GM10266 (cell line): ENCODE measurements around the gene PRKCE.
"Not testable (repeated sequence)": the region's sequence is repeated elsewhere in the genome, so short reads cannot be mapped to it uniquely, and the experiment has no call there.

ENCODE experiments used
- DNase-seq: peaks from one replicate; pipeline ENCODE4 v3.0.0; 2012; ENCODE audit errors: extremely low spot score
- TF ChIP-seq, protein P1 (sequence below): IDR thresholded peaks from 2 replicates; pipeline ENCODE4 v1.5.1; 2012; ENCODE audit warnings: mild to moderate bottlenecking, low read depth; ENCODE audit not compliant: control insufficient read depth, insufficient read depth; ENCODE audit errors: missing control alignments

The PRKCE gene

DNA sequence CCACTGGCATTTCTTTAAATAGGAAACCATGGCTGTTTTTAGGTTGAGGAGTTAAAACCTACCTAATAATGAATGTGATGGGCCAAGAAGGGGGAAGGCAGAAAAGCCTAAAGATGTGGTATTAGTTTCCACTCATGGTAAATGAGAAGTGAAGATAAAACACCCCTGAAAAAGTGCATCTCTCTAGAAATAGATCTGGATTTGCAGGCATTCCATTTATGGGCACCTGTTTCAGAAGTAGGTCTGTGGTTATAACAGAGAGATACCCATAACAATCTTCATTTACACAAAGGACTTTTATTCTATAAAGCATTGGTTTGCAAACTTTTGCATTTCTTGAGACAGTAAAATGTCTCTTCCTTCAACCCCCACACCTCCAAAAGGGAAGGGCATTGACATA is 62.1 kb downstream of the PRKCE start:
- TF ChIP-seq, protein P1, sequence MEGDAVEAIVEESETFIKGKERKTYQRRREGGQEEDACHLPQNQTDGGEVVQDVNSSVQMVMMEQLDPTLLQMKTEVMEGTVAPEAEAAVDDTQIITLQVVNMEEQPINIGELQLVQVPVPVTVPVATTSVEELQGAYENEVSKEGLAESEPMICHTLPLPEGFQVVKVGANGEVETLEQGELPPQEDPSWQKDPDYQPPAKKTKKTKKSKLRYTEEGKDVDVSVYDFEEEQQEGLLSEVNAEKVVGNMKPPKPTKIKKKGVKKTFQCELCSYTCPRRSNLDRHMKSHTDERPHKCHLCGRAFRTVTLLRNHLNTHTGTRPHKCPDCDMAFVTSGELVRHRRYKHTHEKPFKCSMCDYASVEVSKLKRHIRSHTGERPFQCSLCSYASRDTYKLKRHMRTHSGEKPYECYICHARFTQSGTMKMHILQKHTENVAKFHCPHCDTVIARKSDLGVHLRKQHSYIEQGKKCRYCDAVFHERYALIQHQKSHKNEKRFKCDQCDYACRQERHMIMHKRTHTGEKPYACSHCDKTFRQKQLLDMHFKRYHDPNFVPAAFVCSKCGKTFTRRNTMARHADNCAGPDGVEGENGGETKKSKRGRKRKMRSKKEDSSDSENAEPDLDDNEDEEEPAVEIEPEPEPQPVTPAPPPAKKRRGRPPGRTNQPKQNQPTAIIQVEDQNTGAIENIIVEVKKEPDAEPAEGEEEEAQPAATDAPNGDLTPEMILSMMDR = no peak
- DNase-seq = no peak

DNA sequence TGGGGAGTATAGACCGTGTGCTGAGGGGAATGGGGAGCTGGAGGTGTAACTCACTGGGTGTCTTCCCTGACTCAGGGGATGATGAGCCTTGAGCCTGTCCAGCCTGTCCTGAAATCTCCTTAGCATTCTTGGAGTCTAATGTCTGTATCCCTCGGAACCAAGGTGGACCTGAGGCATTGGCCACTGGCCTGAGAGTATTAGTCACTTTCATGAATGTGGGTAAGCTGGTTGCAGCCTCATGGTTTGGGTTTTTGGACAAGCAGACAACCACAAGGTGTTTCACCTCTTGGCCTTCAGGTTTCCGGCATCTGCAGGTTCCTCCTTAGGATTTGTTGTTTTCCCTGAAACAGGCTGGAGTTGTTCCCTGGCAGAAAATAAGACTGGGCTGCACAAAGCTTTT is 63.2 kb downstream of the PRKCE start:
- no peak for DNase-seq
- TF ChIP-seq, protein P1 = no peak

GRCh38 chr2:45715601-45716379 is 64.3 kb downstream of the PRKCE start:
- TF ChIP-seq, protein P1 = no peak
- DNase-seq = no peak

DNA sequence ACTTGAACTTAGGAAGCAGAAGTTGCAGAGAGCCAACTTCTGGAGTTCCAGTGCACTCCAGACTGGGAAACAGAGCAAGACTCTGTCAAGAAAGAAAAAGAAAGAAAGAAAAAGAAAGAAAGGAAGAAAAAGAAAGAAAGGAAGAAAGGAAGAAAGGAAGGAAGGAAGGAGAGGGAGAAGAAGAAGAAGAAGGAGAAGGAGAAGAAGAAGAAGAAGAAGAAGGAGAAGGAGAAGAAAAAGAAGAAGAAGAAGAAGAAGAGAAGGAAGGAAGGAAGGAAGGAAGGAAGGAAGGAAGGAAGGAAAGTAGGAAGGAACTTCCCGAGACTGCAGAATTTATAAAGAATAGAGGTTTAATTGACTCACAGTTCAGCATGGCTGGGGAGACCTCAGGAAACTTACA is 65.0 kb downstream of the PRKCE start:
- not testable (repeated sequence) for DNase-seq

GRCh38 chr2:45716915-45717314 is 65.4 kb downstream of the PRKCE start:
- TF ChIP-seq, protein P1 = no peak
- DNase-seq = no peak

DNA sequence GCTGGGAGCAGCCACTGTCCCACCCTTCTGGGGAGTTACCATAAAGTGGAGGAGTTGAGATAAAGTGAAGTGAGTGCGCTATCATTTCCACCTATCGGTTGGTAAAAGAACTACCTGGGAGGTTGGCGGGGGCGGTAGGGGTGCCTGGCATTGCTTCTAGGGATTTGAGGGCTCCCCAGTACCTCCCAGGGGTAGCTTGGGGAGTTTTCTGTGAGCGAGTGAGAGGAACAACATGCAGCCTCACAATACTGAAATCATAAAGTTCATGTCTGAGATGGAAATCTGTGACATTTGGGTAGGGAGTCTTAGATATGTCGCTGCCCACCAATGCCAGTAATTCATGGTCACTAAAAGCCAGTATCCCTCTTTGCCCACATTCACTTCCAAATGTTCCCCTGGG is 68.7 kb downstream of the PRKCE start:
- no peak for DNase-seq
- TF ChIP-seq, protein P1 = peak; percentile 3

DNA sequence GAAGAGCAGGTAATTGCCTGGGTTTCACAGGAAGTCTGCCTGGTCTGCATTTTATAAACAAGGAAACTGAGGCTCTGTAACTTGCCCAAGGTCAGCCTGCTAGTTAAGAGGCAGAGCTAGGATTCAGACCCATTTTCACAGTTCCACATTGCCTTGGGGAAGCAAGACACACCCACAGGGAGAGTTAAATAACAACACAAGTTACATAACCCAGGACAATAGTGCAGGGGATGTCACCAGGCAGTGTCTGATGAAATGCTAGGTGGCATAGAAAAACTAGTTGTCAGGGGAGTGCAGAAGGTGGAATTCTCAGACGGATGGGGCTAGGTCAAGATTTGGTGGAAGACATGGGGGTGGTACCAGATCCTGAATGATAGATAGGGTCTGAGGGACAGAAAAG is 69.7 kb downstream of the PRKCE start:
- DNase-seq = no peak
- TF ChIP-seq, protein P1 = no peak

DNA sequence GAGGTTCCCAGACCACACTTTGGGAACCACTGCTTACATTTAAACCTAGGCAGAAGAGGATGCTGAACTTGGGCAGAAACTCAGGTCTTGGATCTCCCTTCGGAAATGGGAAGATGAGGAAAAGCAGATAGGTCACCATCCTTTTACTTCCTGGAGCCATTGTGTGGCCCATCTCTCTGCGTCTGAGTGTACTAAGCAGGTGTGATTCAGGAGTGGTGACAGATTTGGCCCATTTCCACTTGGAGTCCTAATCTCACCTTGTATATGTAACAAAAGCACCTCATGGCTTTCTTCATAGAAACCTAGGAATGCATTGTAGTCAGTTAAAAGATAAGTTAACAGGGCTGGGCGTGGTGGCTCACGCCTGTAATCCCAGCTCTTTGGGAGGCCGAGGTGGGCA is 71.0 kb downstream of the PRKCE start:
- TF ChIP-seq, protein P1 = no peak
- DNase-seq = no peak
